NCI-H2029 (cell line): Measurements from ENCODE around the gene UTF1.
"Not testable (repeated sequence)": the region's sequence is repeated elsewhere in the genome, so short reads cannot be mapped to it uniquely, and the experiment has no call there.

ENCODE experiments used
- DNase-seq: peaks from one replicate; lab custom pipeline; 2025; lab: John Stamatoyannopoulos, UW

The UTF1 gene

GRCh38 chr10:133229265-133230043 is 563 bp upstream of the UTF1 start:
- no peak for DNase-seq

GRCh38 chr10:133230387-133231195 is 574 bp downstream of the UTF1 start:
- no peak for DNase-seq

- no peak for DNase-seq
These were observed 1.4 kb downstream of the UTF1 start for GRCh38 chr10:133231244-133231945.

DNA sequence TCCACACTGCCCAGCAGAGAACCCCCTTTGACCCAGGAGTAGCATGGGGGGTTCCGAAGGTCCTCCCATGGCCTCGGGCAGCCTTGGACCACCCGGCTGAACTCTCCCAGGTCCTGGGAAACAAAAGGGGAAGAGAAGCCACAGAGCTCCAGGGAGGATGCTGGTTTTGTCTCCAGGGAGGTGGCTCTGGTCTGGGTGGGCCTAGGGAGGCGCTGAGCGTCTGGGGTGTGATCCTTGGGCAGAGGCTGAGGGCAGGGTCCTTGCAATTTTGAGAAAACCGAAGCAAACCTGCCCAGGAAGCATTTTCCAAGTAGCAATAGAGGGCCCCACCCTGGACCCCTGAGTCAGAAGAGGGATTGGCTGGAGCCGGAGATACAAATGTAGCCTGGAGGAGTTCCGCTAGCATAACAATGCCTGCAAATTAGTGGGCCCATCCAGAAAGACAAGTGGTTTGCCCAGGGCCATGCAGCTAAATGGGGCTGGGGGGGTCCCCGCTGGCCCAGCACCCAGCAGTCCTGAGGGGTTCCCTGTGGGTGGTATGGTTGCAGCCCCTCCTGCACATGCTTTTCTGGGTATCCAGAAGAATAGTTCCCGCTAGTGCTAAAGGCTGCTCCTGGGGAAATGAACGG is 2.0 kb downstream of the UTF1 start:
- DNase-seq, result no peak

GRCh38 chr10:133234796-133235195 is 4.8 kb downstream of the UTF1 start:
- DNase-seq, result not testable (repeated sequence)

GRCh38 chr10:133235265-133235855 is 5.3 kb downstream of the UTF1 start:
- DNase-seq, result no peak

DNA sequence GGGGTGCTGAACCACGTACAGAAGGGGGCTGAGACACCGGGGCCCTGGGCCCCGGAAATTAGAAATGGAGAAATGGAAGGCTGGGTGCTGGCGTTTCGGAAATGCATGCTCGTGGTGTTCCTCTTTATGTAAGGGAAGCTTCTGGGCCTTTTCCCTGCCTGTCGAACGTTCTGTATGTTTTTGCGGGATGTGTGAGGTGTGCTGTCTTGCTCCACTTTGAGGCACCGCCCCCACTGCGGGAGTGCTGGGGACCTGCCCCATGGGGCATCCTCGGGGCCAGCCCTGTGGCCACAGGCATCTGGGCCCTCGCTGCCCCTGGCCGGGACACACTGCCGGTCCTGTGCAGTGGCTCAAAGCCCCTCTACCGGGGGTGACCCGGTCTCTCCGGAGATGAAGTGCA is 5.9 kb downstream of the UTF1 start:
- no peak for DNase-seq

DNA sequence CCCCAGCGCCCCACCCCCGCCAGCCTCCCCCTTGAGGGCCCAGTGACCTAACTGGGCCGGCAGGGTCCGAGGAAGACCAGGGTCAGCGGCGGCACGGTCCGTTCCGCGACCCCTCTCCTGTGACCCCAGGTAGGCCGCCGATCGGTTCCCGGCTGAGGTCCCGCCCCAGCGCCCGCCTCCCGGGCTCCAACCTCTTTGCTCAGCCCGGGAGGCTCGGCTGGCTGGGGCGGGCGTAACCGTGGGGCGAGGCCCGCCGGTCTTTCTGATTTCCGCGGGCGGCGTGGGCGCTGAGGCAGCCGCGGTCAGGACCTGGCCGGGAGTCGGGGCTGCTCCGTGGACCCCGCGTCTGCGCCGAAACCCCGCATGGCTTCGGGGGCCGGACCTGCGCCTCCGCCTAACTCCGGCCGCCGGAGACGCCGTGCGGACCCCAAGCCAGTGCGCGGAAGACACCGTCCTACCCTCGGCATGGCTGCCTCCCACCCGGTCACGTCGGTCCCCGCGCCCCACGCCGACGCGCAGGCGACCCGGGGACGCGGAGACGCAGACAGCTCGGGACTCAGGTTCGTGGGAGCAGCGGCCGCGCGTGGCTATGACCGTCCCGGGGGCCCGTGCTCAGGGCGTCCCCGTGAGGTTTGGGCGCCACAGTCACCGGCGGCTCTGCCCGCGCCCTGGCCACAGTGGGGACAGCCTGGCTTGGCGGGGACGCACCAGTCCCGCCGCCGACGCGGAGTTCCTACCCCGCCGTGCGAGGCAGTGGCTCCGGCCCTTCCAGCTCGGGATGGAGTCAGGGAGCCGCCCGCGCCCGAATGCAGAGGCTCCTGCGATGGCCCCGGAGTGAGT is 6.6 kb downstream of the UTF1 start:
- DNase-seq, result no peak

DNA sequence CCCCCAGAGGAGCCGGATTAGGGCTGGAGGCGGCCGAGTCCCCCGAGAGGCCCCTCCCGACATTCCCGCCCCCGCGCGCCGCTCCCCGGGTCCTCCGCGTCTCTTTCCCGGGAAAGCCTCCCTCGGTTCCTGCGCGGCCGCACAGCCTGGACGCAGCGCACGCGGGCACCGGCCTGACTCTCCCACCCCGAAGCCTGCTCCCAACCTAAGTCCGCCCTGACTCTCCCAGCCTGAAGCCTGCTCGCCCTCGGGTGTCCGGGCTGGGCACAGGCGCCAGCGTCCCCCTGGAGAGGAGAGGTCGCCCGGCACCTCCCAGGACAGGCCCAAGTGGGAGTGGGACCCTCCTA is 7.2 kb downstream of the UTF1 start:
- DNase-seq, result no peak

GRCh38 chr10:133237588-133238465 is 7.8 kb downstream of the UTF1 start, which contains the start of gene VENTX:
Gene VENTX (plus strand): TSS chr10:133237855. CDS start chr10:133237915, 60 bp downstream.
- DNase-seq, result no peak

GRCh38 chr10:133238466-133238804 is 8.4 kb downstream of the UTF1 start:
- DNase-seq, result no peak

GRCh38 chr10:133239990-133240389 is 10.0 kb downstream of the UTF1 start:
- no peak for DNase-seq

- DNase-seq, result no peak
These were observed 11.6 kb downstream of the UTF1 start for GRCh38 chr10:133241501-133242205.

DNA sequence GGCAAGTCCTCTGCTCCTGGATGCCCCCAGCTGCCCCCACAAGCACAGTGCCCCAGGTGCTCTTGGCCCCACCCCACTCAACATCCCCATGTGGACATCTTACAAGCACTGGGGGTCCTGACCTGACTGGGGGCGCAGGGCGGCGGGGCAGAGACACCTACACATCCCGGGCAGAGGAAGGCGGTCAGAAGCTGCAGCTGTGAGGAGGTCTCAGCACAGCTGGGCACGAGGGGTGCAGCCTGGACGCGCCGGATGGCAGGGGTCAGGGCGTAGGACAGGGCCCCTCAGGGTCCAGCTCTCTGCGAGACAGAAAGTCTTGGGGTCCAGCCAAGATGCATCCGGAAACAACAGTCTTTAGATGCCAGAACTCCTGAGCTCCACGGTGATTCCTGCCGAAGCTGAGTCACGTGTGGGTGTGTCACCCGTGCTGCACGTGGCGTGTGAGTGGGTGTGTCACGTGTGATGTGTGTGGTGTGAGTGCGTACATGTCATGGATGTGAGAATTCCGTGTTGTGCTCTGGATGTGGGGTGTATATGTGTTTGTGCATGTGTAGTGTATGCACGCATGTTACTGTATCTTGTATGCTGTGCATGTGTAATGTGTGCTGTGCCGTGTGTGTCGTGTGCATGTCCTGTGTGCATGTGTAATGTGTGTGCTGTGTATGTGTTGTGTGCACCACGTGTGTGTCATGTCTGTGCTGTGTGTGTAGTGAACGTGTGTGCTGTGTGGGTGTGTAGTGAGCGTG is 12.8 kb downstream of the UTF1 start:
- DNase-seq, result no peak

GRCh38 chr10:133243593-133243992 is 13.6 kb downstream of the UTF1 start:
- DNase-seq, result no peak

DNA sequence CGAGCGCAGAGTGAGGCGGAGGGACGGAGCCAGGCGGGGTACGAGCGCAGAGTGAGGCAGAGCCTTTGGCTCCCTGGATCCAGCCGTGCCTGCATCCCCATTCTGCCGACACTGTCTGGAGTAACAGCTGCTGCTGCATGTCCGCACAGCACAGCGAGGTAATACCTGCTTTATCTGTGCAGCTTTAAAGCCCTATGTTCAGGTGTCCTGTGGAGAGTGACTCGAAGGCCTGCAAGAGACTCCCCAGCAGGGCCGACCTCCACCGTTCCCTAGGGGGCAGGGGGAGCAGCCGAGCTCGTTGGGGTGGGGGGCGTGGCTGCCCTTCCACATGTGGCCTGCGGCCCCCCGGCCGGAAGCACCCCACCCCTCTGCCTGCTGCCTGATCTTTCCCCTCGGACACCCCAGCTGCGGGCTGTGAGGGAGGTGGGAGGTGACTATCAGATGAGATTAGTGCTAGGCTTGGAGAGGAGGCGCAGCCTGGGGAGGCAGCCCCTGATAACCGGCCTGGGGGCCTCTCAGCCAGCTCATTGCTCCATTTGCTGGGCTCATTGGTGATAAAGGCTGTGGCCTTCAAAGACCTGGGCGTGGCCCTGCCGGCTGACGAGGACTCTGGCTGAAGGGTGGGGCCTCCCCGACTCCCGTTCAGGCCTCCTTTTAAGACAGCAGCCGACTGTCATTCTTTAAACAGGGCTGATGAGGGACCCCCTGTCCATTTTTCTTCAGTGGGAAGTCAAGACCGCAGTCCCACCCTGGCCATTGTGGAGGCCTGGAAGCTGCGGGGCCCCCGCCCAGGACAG is 15.6 kb downstream of the UTF1 start:
- no peak for DNase-seq

GRCh38 chr10:133246236-133246626 is 16.2 kb downstream of the UTF1 start:
- DNase-seq, result no peak
